GM19468 (cell line): ENCODE data around the gene C16orf89.
"Not testable (repeated sequence)": the region's sequence is repeated elsewhere in the genome, so short reads cannot be mapped to it uniquely, and the experiment has no call there.

ENCODE experiments used
- ATAC-seq: cut with Tn5 transposase; IDR thresholded peaks from one replicate; pipeline ENCODE4 v1.9.1; 2021; ENCODE audit warnings: mild to moderate bottlenecking, moderate library complexity, moderate number of reproducible peaks; ENCODE audit not compliant: unreplicated experiment; ENCODE audit errors: extremely low read depth

The C16orf89 gene

DNA sequence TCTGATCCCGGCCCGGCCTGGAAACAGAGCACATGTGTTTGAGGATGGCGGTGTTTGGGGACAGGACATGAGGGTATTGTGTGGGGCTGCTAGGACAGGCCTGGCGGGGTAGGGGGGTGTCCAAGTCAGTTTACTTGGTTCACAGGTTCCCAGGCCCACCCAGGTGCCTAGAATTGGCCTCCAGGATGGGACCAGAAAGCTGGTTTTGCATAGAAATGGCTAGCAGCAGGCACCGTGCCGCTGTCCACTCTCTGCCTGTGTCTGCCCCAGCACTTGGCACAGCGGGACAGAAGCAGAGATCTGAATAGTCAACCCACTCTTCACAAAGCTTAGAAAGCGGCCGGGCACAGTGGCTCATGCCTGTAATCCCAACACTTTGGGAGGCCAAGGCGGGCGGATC, 20.0 kb upstream of the C16orf89 start:
- not testable (repeated sequence) for ATAC-seq

DNA sequence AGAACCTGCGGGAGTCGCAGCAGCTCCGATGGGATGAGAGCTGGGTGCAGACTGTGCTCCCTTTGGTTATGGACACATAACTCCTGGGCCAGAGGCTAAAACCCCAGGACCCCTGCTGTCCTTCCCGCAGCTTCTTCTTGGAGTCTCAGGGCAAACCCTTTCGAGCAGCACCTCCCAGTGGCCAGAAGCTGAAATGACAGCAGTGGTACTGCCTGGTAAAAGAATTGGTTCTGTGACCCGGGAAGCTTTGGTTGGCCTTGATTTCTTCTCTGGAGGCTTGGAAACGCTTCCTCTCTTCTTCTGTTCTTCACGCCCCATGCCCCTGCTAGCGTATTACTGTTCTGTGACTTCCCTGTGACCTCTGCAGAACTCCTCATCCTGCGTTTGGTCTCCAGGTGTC, 19.0 kb upstream of the C16orf89 start:
- ATAC-seq: not testable (repeated sequence)

DNA sequence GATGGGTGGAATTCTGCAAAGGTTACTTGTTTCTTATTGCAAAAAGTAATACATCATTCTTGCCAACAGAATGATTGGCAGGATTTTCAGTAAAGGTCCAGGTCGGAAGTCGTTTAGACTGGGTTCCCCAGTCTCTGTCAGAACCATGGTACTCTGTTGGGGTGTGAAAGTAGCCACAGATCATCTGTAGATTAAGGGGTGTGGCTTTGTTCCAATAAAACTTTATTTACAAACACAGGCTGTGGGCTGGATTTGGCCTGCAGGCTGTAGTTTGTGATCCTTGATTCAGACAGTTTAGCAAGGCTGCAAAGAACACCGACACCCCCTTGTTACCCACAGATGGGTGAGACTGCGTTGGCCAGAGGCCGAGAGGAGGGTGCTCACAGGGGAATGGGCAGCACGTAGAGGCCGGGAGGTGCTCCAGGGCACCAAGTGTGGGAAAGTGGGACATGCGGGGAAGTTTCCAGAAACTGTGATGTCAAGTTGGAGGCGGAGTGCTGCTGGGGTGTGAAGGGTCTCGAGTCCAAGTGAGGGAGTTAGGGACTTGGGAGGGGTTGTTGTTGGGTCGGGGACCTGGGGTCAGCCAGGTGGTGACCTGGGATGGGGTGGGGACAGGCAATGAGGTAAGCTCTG, 18.5 kb upstream of the C16orf89 start:
- not testable (repeated sequence) for ATAC-seq

DNA sequence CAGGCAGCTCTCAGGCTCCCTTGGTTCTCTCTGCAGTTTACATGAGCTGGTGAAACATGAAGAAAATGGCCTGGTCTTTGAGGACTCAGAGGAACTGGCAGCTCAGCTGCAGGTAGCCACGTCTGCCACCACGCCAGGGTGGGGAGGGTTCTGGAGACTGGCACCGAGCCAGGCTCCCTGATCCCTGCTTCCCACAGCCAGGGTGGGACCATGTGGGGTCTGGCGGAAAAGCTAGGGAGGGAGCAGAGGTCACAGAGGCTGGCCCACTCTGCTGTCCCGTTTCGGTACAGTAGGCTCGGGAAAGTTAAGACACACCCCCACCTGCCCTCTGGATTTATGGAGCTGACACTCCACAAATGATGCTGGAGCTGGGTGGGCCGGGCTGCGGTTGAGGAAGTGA, 17.9 kb upstream of the C16orf89 start:
- not testable (repeated sequence) for ATAC-seq

DNA sequence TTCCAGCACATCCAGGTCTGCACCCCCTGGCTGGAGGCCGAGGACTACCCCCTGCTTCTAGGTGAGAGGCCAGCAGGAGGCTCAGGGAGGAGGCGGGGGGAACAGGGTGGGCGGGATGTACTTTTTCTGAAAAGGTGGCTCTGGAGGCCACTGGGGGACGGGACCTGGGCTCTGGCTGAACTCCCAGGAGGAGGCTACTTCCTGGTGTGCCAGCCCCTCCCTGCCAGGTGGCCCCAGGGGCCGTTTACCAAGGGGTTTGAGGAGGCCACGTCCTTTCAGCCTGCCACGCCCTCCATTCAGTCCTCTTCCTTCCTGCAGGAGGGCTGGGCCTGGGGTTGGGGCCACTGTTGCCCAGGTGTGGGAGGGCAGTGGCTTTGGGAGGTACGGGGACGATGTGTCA, 15.2 kb upstream of the C16orf89 start:
- not testable (repeated sequence) for ATAC-seq

DNA sequence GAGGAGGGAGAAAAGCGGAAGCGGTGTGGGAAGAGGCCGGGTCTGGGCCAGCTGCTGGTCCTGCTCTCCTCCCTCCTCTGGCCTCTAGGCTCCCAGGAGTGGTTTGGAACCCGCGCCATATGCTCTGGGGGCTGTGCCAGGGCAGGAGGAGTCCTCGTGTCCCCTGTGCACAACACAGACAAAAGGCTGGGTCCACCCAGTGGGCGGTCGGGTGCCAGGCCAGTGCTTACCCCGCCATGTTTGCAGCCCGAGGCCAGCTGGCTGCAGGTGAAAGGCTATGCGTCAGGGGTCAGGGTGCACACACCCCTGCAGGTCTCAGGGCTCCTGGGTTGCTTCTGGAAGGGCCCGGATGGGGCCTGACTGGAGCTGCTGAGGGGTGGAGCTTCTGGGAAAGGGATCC, 14.7 kb upstream of the C16orf89 start:
- ATAC-seq: not testable (repeated sequence)

DNA sequence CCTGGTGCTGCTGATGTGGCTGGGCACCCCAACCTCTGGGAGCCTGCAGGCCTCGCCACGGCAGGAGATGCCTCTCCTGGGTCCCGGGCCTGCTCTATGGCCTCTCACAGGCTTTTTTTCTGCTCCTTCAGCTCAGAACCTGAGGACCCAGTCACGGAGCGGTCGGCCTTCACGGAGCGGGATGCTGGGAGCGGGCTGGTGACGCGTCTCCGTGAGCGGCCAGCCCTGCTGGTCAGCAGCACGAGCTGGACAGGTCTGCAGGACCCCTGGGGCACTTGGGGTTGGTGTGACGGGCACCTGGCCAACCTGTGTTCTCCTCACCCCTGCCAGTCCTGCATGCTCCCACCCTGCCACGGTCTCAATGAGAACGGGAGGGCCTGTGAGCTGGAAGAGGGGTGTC, 12.9 kb upstream of the C16orf89 start:
- no peak for ATAC-seq

DNA sequence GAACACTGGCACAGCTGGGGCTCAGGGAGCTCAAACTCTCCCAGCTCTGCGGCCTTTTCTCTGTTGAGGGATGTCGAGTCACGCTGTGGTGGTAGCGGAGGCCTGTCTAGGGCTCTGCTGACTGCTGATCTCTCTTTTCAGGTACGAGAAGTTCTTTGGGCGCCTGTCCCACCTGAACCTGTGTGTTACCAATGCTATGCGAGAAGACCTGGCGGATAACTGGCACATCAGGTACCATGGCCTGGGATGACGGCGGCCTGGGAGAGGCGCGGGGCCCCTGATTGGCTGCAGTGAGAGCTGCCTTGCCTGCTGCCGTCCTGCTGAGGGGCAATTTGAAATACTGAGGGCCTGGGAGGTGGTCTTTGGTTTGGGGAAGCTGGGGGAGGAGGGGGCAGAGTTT, 11.5 kb upstream of the C16orf89 start:
- ATAC-seq: no peak

DNA sequence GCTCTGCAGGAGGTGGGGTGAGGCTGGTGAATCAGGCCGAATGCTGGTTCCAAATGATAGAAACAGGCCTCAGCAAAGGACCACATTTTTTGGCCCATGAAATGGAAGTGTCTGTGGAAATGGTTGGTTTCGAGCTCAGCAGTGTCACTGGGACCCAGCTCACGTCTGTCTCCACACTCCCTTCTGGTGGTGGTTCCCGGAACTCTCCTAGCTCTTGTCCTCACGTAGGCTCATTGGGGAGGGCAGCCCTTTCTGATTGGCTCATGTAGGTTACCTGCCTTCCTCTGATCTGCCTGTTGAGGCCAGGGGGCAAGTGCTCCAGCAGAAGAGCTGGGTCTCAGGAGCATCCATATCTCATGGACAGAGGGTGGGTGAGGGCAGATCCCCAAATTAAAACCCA, 9.9 kb upstream of the C16orf89 start:
- ATAC-seq: no peak

DNA sequence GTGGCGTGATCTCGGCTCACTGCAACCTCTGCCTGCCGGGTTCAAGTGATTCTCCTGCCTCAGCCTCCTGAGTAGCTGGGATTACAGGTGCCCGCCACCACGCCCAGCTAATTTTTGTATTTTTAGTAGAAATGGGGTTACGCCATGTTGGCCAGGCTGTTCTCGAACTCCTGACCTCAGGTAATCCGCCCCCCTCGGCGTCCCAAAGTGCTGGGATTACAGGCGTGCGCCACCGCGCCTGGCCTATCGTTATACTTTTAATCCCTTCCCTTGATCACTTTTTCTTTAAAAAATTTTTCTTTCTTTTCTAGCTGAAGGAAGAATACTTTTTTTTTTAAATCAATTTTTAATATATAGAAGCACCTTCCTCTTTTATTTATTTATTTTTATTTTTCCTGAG, 8.0 kb upstream of the C16orf89 start:
- ATAC-seq: not testable (repeated sequence)

DNA sequence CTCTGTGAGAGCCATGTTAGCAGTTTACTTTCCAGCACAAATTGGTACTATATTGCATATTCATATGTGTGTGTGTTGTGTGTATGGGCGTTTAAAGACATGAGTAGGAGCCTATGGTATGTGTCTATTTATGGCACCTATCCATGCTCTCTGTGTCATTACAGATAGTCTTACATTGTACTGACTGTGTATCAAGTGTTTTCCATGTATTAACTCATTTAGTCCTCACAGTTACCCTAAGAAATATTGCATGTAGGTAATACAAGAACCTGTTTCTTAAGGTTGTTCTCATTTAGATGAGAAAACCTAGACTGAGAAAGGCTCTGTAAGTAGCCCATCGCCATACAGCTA, 7.5 kb upstream of the C16orf89 start:
- no peak for ATAC-seq

DNA sequence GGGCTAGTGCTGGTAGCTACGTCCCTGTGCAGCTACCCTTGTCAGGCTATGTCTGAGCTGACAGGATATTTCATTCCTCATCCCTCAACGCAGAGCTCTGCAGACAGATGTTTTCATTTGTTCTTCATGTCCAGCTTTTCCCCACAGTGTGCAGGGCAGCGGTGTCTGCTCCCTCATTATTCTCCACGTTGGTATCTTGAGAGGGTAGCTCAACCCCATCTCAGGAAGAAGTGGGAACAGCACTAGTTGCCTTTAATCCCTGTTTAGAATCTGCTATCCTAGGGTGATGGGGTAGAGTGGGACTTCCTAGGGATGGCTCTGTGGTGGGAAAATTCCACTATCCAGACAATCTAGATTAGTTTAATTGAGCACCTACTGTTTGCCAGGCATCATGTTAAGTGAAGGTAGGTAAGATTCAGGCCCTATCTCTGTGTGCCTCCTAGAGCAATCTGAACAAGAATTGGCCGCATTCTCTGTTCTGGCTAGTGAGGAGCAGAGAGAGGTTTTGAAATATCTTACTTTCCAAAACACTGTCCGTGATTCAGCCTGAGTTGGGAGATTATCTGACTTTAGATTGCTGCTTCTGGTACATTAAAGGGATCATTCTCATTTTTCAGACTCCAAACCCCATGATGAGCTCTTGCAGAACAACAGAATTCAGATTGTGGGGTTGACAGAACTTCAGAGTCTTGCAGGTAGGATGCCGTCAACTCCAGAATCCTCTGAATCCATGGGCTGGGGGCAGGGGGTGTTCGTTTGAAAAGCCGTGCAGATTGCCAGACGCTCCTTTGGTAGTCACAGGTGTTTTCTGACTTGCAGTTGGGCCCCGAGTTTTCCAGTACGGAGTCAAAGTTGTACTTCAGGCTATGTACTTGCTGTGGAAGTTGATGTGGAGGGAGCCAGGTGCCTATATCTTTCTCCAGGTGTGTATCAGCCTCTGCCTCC, 6.8 kb upstream of the C16orf89 start:
- ATAC-seq: no peak

DNA sequence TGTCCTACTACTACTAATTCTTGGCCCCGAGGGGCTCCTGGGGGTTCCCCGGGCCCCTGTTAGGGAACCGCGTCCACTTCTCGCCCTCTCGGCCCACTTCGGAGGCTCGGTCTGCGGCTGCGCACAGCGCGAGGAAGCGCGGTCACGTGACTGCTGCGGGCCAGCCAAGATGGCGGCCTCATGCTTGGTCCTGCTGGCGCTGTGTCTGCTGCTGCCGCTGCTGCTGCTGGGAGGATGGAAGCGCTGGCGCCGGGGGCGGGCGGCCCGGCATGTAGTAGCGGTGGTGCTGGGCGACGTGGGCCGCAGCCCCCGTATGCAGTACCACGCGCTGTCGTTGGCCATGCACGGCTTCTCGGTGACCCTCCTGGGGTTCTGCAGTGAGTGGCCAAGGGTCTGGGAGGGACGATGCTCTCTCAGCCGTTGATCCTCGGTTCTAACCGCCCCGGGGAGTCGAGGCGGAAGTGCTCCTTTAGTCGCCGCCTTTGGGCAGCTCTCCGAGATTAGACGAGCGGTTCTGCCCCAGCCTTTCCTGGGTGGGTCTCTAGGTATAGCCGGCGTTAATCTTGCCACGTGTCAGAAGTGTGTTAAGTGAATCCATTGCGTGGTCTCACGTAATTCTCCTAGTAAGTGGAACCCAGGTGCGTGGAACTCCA, 6.1 kb upstream of the C16orf89 start, which contains the start of gene ALG1:
ALG1 (plus strand) TSS at position 163 of the 653 bp plus-strand sequence; CDS start at position 170, 7 bp downstream.
- ATAC-seq: peak; percentile 89

DNA sequence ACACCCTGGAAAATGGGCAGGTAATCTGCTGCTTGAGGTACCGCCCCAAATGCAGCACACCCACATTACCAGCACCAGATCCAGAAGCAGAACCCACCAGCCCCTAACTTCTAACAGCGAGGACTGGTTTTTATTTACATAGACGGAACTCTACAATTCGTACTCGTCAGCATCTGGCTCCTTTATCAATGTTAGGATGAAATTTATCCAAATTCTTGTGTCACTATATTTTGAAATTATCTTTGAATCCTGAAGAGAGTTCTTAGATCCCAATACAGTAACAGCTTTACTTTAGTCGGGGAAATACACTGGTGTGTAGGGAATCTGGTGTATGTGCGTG, 5.6 kb upstream of the C16orf89 start:
- ATAC-seq: no peak

DNA sequence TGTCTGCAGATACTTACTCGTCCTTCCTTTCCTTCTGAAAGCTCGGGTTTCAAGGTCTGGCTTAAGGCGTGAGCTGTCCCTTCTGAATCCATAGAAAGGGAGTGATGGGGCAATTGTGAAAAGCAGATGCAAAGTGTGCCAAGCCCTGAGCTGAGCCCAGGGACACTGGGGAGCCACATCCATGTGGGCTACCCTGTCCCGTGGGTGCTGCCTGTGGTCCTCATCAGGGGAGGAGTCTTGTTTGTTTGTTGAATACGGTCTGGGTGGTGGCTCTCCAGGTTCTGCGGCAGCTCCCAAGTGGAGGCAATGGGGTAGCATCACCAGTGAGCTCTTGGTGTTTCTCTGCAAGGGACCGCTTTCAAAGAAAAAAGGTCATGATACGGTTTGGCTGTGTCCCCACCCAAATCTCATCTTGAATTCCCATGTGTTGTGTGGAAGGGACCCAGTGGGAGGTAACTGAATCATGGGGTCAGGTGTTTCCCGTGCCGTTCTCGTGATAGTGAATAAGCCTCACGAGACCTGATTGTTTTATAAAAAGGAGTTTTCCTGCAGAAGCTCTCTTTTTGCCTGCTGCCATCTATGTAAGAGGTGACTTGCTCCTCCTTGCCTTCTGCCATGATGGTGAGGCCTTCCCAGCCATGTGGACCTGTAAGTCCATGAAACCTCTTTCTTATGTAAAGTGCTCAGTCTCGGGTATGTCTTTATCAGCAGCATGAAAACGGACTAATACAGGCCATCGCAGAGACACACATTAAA, 4.9 kb upstream of the C16orf89 start:
- no peak for ATAC-seq

DNA sequence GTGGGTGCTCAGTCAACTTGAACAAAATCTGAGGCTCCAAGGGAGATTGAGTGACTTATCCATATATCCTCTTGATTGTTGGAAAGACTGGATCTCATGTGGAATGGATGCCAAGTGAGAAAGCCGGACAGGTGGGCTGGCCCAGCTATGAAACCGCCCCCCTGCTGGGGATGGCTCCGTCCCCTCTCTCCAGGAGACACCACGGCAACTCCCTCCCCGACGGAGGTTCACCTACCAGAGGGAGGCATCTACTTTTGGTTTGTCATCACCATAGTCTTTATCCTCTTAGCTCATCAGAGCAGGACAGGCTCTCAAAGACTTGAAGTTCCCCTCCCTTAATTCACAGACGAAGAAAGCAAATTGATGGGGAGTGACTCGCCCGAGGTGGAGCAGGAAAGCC, 4.1 kb upstream of the C16orf89 start:
- ATAC-seq: no peak

DNA sequence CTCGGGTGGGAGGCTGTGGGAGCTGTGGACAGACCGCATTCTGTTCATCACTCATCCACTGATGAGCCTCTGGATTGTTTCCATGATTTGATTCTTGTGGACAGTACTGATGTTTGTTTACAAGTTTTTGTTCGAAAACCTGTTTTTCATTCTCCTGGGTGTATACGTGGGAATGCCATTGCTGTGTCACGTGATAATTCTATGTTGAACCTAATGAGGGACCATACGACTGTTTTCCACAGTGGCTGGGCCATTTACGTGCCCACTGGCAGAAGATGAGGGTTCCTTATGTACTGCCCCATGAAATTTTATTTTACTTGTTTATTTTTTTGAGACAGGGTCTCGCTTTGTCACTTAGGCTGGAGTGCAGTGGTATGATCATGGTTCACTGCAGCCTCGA, 3.3 kb upstream of the C16orf89 start:
- no peak for ATAC-seq

DNA sequence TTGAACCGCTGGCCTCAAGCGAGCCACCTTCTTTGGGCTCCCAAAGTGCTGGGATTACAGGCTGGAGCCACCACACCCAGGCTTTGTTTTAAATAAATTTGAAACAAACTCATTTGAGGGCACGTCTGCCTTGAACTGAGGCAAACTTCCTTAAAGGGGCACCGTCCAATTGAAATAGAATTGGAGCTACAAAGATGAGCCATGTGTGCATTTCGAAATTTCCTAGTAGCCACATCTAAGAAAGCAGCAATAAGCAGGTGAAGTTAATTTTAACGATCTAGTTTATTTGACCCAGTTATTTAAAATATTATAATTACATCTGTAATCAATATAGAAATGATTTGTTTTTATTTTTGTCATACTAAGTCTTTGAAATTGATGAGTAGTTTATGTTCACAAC, 755 bp upstream of the C16orf89 start:
- ATAC-seq: no peak

DNA sequence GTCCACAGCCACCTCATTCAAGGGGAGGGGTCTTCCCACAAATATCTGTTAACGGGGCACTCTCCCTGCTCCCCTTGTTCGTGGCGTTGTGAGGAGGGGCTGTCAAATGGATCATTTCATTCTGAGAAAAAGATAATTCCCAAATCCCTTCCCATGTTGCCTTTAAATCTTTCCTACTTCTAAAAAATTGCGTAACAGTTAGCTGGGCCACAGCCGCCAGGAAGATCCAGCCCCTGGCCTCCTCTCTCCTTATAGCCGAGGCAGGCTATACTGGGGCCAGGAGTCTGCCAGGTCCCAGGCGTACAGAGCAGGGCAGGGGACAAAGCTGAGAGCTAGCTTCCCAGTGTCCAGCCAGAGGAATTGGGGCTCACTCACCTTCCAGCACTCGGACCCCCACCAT, 430 bp downstream of the C16orf89 start:
- ATAC-seq: no peak

DNA sequence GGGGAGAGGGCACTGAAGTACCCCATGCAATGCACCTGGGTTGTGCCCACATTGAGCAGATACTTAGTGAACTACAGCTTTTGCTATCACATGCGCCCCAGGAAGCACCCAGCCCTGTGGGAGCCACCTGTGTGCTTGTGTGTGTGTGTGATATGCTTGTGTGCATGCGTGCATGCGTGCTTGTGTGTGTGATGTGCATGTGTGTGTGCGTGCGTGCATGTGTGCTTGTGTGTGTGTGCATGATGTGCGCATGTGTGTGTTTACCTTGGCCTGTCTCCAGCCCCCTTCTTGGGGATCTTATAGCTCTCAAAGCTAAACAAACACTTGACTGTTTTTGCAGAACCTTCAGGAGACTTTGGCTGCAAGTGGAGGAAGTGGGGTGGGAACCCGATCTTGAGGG, 841 bp downstream of the C16orf89 start:
- ATAC-seq: no peak
